Measurements from ENCODE around the gene ITCH. TPM values are rescaled to one million over a fixed set of nuclear protein-coding genes. Genes with fewer than 3 reads are reported as not detected.
"Not testable (repeated sequence)": the region's sequence is repeated elsewhere in the genome, so short reads cannot be mapped to it uniquely, and the experiment has no call there.

ITCH gene
- polyA plus RNA-seq, 3 donors, result 13.3 to 26.6 (median 19.9) TPM

GRCh38 chr20:34397096-34397495 is 34.0 kb downstream of the ITCH start:
- Mint-ChIP-seq H3K27me3 (ENCODE audit: low read depth in 3 of 3) (peaks cover 0 to 1% (median 0%) of the 10 kb centered on the region in 3 donors), H3K27ac (peak overlapping the region in 2 of 7 donors; percentile 15 to 37), H3K4me1 (no peaks in the 10 kb centered on the region), H3K36me3 (peaks cover 60 to 89% of the 10 kb centered on the region in 2 donors), H3K4me3 (no peak overlapping the region), H3K9me3 (no peaks in the 10 kb centered on the region)
- Histone ChIP-seq H3K27ac (ENCODE audit: low read depth in 1 of 2, low read length in 2 of 2) (no peak overlapping the region), H3K4me3 (replicated peaks in 1 of 3; ENCODE audit: low read depth in 2 of 3, low read length in 3 of 3) (no peak overlapping the region), H4K20me1 (ENCODE audit: insufficient read depth, low read length) (peaks cover 99% of the 10 kb centered on the region), H3K27me3 (ENCODE audit: control insufficient read depth in 2 of 2, insufficient read depth in 2 of 2, low read length in 2 of 2) (no peaks in the 10 kb centered on the region), H3K9ac (ENCODE audit: insufficient read depth, low read length, poor library complexity, severe bottlenecking) (no peak overlapping the region), H3K79me2 (ENCODE audit: insufficient read depth, low read length) (peaks cover 74% of the 10 kb centered on the region), H3K4me1 (ENCODE audit: control insufficient read depth in 1 of 2, insufficient read depth in 2 of 2, low read length in 2 of 2) (no peaks in the 10 kb centered on the region), H3K4me2 (replicated peaks; ENCODE audit: extremely low read depth, low read length, poor library complexity, severe bottlenecking) (no peak overlapping the region), H3K36me3 (replicated peaks in 1 of 2; ENCODE audit: control insufficient read depth in 1 of 2, insufficient read depth in 2 of 2, low read length in 2 of 2) (peaks cover 73 to 97% of the 10 kb centered on the region in 2 donors), H3K9me3 (replicated peaks in 1 of 2; ENCODE audit: control insufficient read depth in 1 of 2, insufficient read depth in 1 of 2, low read length in 2 of 2) (no peaks in the 10 kb centered on the region), H2AFZ (ENCODE audit: insufficient read depth, low read depth, low read length, poor library complexity, severe bottlenecking) (no peak overlapping the region)
- intact Hi-C loops (cut with micrococcal nuclease), result no loop called here
- no peak for TF ChIP-seq CTCF (IDR thresholded peaks at IDR 0.05)
- DNase-seq, result no peak
- WGBS (ENCODE audit: insufficient coverage), result 100% methylated on average over 5 of the region's 9 CpGs

- Histone ChIP-seq H3K4me1 (ENCODE audit: control insufficient read depth in 1 of 2, insufficient read depth in 2 of 2, low read length in 2 of 2) (peaks cover 9 to 12% of the 10 kb centered on the region in 2 donors), H3K36me3 (replicated peaks in 1 of 2; ENCODE audit: control insufficient read depth in 1 of 2, insufficient read depth in 2 of 2, low read length in 2 of 2) (peaks cover 49 to 74% of the 10 kb centered on the region in 2 donors), H3K79me2 (ENCODE audit: insufficient read depth, low read length) (peaks cover 78% of the 10 kb centered on the region), H4K20me1 (ENCODE audit: insufficient read depth, low read length) (peaks cover 99% of the 10 kb centered on the region)
- H3K9me3 ChIP-seq (replicated peaks in 1 of 2; ENCODE audit: control insufficient read depth in 1 of 2, insufficient read depth in 1 of 2, low read length in 2 of 2); H3K4me2 ChIP-seq (replicated peaks; ENCODE audit: extremely low read depth, low read length, poor library complexity, severe bottlenecking); H3K27me3 ChIP-seq (ENCODE audit: control insufficient read depth in 2 of 2, insufficient read depth in 2 of 2, low read length in 2 of 2); H3K27ac Mint-ChIP-seq; H3K9me3 Mint-ChIP-seq; H3K27me3 Mint-ChIP-seq (ENCODE audit: low read depth in 3 of 3); DNase-seq; H3K4me3 ChIP-seq (replicated peaks in 1 of 3; ENCODE audit: low read depth in 2 of 3, low read length in 3 of 3); H3K4me3 Mint-ChIP-seq; H3K27ac ChIP-seq (ENCODE audit: low read depth in 1 of 2, low read length in 2 of 2); intact Hi-C loops (cut with micrococcal nuclease); H3K9ac ChIP-seq (ENCODE audit: insufficient read depth, low read length, poor library complexity, severe bottlenecking); H2AFZ ChIP-seq (ENCODE audit: insufficient read depth, low read depth, low read length, poor library complexity, severe bottlenecking): not testable (repeated sequence)
- 100% methylated on average over 5 of the region's 6 CpGs for WGBS (ENCODE audit: insufficient coverage)
- Mint-ChIP-seq H3K4me1 (peaks cover 17% of the 10 kb centered on the region), H3K36me3 (peaks cover 40 to 88% of the 10 kb centered on the region in 2 donors)
Observed at GRCh38 chr20:34400776-34401175, 37.7 kb downstream of the ITCH start.
